Measurements from ENCODE around the gene GRB10.
"Not testable (repeated sequence)": the region's sequence is repeated elsewhere in the genome, so short reads cannot be mapped to it uniquely, and the experiment has no call there.

Gene GRB10

DNA sequence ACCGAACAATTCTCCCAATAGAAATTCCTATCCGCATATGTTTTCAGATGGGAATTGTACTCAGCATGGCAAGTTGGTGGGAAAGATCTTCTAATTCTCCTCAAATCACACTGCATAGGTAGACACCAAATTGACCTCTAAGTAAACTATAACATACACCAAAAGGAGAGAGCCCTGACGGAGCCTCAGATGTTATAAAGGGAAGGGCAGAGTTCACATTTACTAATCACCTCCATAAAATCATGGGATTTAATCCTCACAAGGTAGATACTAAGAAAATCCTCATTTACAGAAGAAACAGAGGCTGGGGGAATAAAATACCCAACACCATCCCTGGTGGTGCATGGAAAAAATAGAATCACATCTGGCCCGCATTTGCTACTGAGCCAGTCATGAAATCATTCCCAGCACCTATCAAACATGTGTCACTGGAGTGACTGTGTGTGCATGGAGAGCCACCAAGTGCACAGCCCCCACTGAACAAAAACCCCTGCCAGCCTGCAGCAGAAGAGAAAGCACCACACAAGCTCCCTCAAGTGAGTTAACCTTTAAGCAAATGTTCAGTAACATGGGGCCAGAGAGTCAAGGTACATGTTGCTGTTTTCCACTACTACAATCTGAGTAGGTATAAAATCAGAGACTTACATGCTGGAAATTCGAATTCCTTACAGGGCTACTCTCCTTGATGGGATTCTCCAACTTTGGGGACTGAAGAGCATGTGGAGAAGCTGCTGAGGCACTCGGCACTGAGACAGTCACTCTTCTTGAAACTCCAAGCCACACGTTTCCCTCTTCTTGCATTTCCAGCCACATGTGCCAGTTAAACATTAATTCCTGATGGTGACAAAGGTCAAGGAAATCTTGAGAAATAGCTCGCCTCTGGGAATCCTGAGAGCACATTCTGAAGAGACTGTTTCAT is 217.8 kb downstream of the GRB10 start, which contains the start of gene DDC:
DDC (minus strand) TSS at position 766 of the 919 bp plus-strand sequence. CDS start 21,320 bp downstream, outside the sequence.
- DNase-seq = no peak

DNA sequence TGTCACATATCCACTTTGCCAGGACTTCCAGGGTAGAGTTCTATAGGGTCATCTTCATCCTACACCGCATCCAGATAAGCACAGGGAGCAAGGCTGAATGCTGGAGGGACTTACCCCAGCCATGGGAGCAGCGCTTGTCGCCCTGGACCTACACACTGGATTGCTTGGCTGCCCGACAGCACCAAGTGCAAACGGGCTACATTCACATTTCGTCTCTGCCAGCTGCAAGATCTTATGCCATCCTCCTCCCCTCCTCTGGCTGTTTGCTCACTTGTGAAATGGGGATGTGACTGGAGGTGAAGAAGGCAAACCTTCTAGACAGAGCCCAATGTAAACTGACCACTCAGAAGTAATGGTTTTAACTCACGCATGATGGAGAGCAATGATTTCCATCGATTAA is 218.5 kb downstream of the GRB10 start:
- no peak for DNase-seq

- DNase-seq = no peak
These were observed 220.6 kb downstream of the GRB10 start for GRCh38 chr7:50562136-50562535.

- no peak for DNase-seq
These were observed 221.8 kb downstream of the GRB10 start for GRCh38 chr7:50560865-50561351.

GRCh38 chr7:50559881-50560280 is 222.8 kb downstream of the GRB10 start:
- no peak for DNase-seq

DNA sequence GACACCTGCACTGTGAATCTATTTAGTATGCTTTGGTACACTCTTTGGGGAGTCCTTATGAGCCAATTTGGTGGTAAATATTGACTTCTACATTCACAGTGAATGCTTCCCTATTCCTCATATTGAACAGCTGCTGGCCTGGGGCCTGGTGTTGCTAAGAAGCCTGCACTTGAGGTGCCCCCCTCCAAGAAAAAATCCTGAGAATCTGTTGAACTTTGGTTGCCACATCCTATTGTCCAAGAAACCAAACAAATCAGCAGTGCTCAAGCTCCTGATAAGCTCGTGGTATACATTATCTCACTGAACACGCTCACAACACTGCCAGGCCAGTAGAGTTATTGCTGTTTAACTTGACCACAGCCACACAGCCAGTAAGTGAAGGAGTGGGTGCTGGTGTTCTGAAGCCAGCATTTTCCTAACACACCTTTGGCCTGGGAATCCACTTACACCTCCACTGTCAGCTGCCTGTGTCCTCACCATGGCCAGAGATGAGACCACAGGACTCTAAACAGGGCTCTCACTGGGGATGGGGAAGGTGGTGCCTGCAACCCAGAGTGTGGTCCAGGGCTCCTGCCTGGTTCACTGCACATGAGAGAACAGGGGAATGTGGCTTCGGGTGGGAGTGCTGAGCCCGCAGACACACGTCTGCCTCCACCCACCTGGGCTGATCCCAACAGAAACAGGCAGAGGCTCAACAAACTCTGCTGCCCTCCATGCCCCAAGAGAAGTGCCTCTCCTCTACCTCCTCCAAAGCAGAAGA is 224.2 kb downstream of the GRB10 start:
- DNase-seq = no peak

- DNase-seq = no peak
These were observed 225.6 kb downstream of the GRB10 start for GRCh38 chr7:50557099-50557498.

DNA sequence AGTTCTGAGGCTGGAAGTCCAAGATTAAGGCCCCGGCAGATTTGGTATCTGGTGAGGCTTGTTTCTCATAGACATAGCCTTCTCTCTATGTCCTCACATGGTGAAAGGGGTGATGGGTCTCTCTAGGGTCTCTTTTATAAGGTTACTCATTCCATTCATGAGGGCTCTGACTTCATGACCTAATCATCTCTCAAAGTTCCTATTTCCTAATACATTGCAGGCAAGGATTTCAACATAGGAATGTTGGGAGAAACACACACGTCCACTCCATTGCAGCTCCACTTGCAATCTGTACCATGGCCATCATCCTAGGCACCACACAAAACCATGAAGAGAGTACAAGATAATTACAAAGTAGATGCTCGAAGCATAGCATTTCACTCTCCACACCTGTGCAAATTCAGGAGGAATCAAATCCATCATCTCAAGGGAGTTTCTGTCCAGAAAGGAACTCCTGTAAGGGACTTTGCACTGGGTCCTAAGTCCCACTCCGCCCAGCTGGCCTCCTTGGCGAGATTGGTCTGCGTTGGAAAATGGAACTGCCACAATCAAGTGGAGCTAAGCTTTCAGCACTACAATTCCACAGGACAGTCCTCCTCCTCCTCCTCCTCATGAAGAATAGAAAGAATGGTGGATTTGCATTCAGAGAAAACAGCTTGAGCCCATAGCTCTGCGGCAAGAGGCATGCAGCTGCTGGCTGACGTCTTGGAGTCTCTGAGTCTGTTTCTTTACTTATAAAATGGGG is 226.3 kb downstream of the GRB10 start:
- DNase-seq = no peak

- no peak for DNase-seq
These were observed 227.0 kb downstream of the GRB10 start for GRCh38 chr7:50555594-50556140.

GRCh38 chr7:50554431-50555322 is 228.0 kb downstream of the GRB10 start:
- no peak for DNase-seq

GRCh38 chr7:50553973-50554372 is 228.7 kb downstream of the GRB10 start:
- no peak for DNase-seq

DNA sequence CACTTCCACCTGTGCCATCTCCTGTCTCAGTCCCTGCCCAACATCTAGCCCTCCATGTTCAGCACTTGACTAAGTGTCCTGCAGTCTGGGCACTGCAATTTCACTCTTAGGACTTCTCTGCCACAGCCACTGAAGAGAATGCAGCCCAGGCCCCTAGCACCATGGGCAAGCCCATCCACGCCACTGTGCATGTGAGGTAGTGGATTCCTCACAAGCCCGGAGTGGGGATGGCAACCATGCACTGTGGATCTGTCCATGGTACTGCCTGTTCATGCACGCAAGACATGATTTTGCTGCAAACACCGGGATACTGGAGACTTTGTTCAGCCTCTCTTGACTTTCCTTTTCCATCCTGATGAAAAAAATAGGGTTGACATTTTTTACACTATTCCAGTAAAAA is 229.8 kb downstream of the GRB10 start:
- DNase-seq = no peak

DNA sequence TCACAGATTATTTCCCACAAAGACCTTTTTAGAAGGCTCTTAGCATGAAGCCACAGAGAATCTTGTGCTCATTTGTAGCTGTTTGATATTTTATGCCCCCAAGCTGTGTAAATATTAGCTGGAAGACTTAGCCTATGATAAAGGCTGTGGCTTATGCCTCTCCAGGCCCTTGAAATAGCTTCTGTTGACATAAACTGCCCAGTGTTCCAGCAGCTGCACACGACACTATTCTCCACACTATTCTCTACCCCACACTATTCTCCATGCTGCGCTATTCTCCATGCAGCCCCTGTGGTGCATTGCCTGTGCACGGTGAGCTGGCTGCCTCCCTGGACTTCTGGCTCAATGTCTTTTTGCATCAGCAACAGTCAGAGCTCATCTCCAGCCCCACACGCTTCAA is 230.6 kb downstream of the GRB10 start:
- no peak for DNase-seq

- not testable (repeated sequence) for DNase-seq
These were observed 237.1 kb downstream of the GRB10 start for GRCh38 chr7:50545613-50546012.

DNA sequence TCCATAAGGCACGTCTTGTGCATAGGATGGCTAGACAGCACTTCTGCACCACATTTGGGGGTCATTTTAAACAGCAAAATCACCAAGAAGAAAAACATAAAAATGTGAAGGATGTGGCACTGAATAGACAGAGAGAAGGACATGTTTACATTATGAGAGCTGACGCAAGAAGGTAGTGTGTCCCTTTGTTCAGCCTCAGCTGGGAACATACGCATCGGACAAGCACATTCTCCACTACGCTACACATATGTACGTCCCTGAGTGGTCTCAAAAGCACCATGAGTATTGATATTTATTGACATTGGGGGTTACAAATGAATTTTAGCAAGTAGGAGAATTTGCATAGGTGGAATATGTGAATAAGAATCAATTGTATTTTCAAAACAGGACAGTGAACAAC is 237.7 kb downstream of the GRB10 start:
- no peak for DNase-seq

DNA sequence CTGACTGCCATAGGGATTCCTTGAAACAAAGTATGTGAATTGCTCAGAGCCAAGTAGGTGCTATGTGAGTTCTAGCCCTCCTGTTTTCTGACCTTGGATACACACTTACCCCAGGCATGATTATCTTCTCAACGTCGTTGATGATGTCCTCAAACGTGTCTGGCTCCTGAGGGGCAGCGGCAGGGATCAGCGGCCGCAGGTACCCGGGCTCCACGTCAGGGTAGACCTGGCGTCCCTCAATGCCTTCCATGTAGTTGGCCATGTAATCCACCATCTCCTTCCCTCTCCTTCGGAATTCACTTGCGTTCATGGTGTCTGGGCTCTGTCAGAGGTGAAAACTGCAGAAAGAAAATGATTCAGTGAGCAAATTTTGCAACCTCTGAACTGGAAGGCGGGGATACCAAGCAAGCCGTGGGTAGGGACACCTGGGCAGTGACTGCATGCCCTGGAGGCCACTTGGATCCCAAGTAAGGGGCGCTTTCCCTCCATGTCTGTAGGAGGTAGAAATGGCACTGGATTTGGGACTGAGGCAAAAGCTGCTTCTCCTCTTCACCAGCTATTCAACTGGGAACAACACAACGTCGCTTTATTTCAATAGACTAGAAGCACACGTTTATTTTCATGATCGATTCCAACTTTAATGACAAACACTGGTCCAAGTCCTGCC is 238.8 kb downstream of the GRB10 start:
- no peak for DNase-seq

DNA sequence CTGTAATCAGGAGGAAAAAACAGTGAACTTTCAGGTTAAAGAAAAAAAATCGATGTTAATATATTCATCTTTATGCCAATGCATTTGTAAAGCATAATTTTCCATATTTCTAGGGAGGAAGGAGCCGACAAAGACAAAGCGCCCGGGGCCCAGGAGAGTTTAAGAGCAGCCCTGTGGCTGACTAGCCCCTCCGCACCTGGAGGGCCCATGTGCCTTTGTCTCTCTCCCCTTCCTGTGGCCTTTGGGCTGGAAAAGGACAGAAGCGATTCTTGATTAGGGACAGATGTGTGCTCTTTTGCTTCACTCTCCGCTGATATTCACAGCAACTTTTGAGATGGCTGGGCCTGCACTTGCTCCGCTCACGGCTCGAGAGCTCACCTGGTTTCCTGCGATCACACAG is 240.6 kb downstream of the GRB10 start:
- no peak for DNase-seq

DNA sequence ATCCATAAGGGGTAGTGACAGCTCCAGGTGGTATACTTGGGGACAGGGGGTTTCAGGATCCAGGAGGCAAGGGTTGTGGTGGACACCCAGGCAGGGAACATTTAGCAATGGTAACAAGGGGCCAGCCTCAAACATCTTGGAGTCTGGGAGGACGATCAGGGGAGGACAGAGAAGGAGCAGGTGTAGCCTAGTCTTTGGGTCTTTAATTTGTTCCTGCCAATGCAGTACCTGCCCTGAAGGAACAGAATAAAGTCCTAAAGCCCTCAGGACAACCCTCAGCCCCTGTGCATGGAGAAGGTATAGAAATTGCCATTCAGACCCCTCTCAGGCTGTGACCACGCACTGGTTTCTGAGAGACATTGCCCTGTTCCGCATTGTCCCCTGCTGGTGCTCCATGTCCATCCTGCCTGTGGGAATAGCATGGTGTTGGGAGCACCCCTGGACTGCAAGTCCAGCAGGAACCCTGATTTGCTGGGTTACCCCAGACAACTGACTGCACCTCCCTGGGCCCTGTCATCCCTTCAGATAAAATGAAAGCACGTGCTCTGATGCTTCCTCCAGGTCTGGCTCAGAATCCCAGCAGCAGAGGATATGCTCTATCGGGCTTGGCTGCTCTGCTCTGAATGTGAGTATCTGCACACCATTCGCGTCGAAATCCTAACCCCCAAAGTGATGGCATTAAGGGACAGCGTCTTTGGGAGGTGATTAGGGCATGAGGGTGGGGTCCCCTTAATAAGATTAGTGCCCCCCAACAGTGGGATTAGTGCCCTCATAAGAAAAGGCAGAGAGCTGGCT is 241.7 kb downstream of the GRB10 start:
- no peak for DNase-seq

Measured in activated CD4-positive, alpha-beta T cell treated with anti-CD3 and anti-CD28 coated beads for 48 hours (primary cell).